Aorta (tissue), 5 donors: ENCODE measurements around the gene ELL2. TPM values are rescaled to one million over a fixed set of nuclear protein-coding genes. Genes with fewer than 3 reads are reported as not detected.

Experiments used
- ATAC-seq: fragments of 200-7000 bp; cut with Tn5 transposase; one replicate; pipeline ENCODE4 v1.9.1; 2022; ENCODE audit warnings: moderate library complexity; ENCODE audit not compliant: low FRiP score
- DNase-seq, 2 donors: peaks; one replicate each; pipeline ENCODE4 v3.0.0-alpha.2; 2020
- H3K27ac ChIP-seq, 2 donors: one replicate each; pipeline ENCODE4 v1.5.1; 2013; ENCODE audit warnings: low read length in 2 of 2, mild to moderate bottlenecking in 2 of 2, moderate library complexity in 2 of 2, control low read depth in 1 of 2, inconsistent platforms in 1 of 2, low read depth in 1 of 2
- H3K27me3 ChIP-seq, 2 donors: one replicate each; pipeline ENCODE4 v1.6.1; 2013; ENCODE audit warnings: control low read depth in 1 of 2, low read length in 1 of 2, mild to moderate bottlenecking in 1 of 2, moderate library complexity in 1 of 2; ENCODE audit not compliant: insufficient read depth in 2 of 2, control insufficient read depth in 1 of 2
- H3K36me3 ChIP-seq, 2 donors: one replicate each; pipeline ENCODE4 v1.6.1; 2013; ENCODE audit warnings: control low read depth in 1 of 2, low read length in 1 of 2, mild to moderate bottlenecking in 1 of 2; ENCODE audit not compliant: insufficient read depth in 2 of 2, control insufficient read depth in 1 of 2
- H3K4me1 ChIP-seq, 2 donors: one replicate each; pipeline ENCODE4 v1.6.1; 2013; ENCODE audit warnings: low read length in 2 of 2, control low read depth in 1 of 2, mild to moderate bottlenecking in 1 of 2, moderate library complexity in 1 of 2; ENCODE audit not compliant: insufficient read depth in 2 of 2, control insufficient read depth in 1 of 2
- H3K4me3 ChIP-seq, 2 donors: one replicate each; pipeline ENCODE4 v1.5.1; 2013; ENCODE audit warnings: low read length in 2 of 2, control low read depth in 1 of 2, mild to moderate bottlenecking in 1 of 2
- H3K9me3 ChIP-seq: one replicate; pipeline ENCODE4 v1.6.1; 2013; ENCODE audit warnings: mild to moderate bottlenecking, low read length; ENCODE audit not compliant: control insufficient read depth
- WGBS, 2 donors: extraction: QIAGEN DNeasy Blood & Tissue Kit; methylation state at CpG; one replicate each; pipeline ENCODE4 v1.1.7; 2013; 5-methylcytosine and 5-hydroxymethylcytosine counted together
- intact Hi-C, 2 donors: fragments of 100-400 bp; cut with DNase I; formaldehyde crosslinking; loops; one replicate each; pipeline versions ENCODE4 v1.14.2 to v1.15.0; 2022
- long read RNA-seq, 2 donors: library from polyadenylated mRNA; unstranded; transcript quantifications; one replicate each; pipeline ENCODE4 v2.0.0, GENCODE V29; 2020 to 2021
- polyA plus RNA-seq, 2 donors: library from polyadenylated mRNA; stranded (reverse); fragments of 200-250 nt; gene quantifications; one replicate each; pipeline ENCODE4 v1.2.3, GENCODE V29; 2013
- total RNA-seq, 2 donors: library from RNA; stranded (reverse); fragmentation: NEBNext Ultra II Directional; extraction: Animal tissue kit (Norgen Biotek cat#: 25700); gene quantifications; one replicate each; pipeline ENCODE4 v1.2.1, GENCODE V29; 2021
- donor health status: healthy with polysubstance abuse.
- donor health status: Bipolar disorder and iron deficiency.
- donor health status: DM: no; HTN: no; CAD: no.
- donor health status: DM: no; HTN: no; CAD: no.
- donor health status: DM: yes; HTN: yes; CAD: no.

Gene ELL2
- total RNA-seq (100 to 1,000 TPM; 107 to 207 TPM), polyA plus RNA-seq (10 to 100 TPM; 36.6 to 48.3 TPM)
- long read RNA-seq, donor 1, full-length matches to known transcripts: 3 of 72 reads
- long read RNA-seq, donor 1, partial matches to known transcripts: 36 of 72 reads
- long read RNA-seq, donor 1, other reads (novel, unspliced or antisense): 33 of 72 reads
- long read RNA-seq, donor 2, full-length matches to known transcripts: 5 of 38 reads
- long read RNA-seq, donor 2, partial matches to known transcripts: 6 of 38 reads
- long read RNA-seq, donor 2, other reads (novel, unspliced or antisense): 27 of 38 reads

GRCh38 chr5:95961617-95962474 is at the start of gene ELL2:
Gene ELL2 (minus strand): TSS chr5:95961851. CDS start chr5:95961721, 130 bp downstream.
- Histone ChIP-seq H3K27me3 (no peaks in the 10 kb centered on the region), H3K4me3 (peak within 1 kb of the TSS; percentile 79 to 86), H3K9me3 (no peaks in the 10 kb centered on the region), H3K27ac (peak within 1 kb of the TSS; percentile 94 to 96), H3K36me3 (no peaks in the 10 kb centered on the region), H3K4me1 (no peaks in the 10 kb centered on the region)
- ATAC-seq: peak; percentile 93
- DNase-seq: peak; percentile 99 to 100
- 0 to 1% methylated on average over 55 to 63 of the region's 63 CpGs for WGBS, 2 donors
- intact Hi-C loops: loop anchor here (2.0 to 10.0 kb wide), 7 partner anchors 55 to 285 kb away; no protein-coding TSS in a partner anchor

- Histone ChIP-seq H3K36me3 (no peaks in the 10 kb centered on the region), H3K9me3 (no peaks in the 10 kb centered on the region), H3K4me1 (no peaks in the 10 kb centered on the region), H3K27ac (no peak overlapping the region), H3K27me3 (no peaks in the 10 kb centered on the region), H3K4me3 (no peak overlapping the region)
- ATAC-seq (no peak), DNase-seq (no peak)
- intact Hi-C loops: no loop called here
- 98 to 99% methylated on average over 3 of the region's 3 CpGs for WGBS, 2 donors
Measured at GRCh38 chr5:96008987-96009647, 47.5 kb upstream of the ELL2 start.

GRCh38 chr5:96008487-96008886 is 46.8 kb upstream of the ELL2 start:
- no peaks in the 10 kb centered on the region for H3K27me3 ChIP-seq
- intact Hi-C loops: no loop called here
- ATAC-seq (no peak), DNase-seq (no peak)
- H3K27ac ChIP-seq: no peak overlapping the region
- H3K36me3 ChIP-seq: no peaks in the 10 kb centered on the region
- 17 to 25% methylated on average over 1 of the region's 1 CpG for WGBS, 2 donors
- H3K9me3 ChIP-seq: no peaks in the 10 kb centered on the region
- H3K4me1 ChIP-seq: no peaks in the 10 kb centered on the region
- H3K4me3 ChIP-seq: no peak overlapping the region

- no peak for ATAC-seq
- 62 to 70% methylated on average over 1 of the region's 1 CpG for WGBS, 2 donors
- intact Hi-C loops: no loop called here
- no peaks in the 10 kb centered on the region for H3K27me3 ChIP-seq
- DNase-seq: no peak
- no peaks in the 10 kb centered on the region for H3K4me1 ChIP-seq
- H3K4me3 ChIP-seq: no peak overlapping the region
- H3K36me3 ChIP-seq: no peaks in the 10 kb centered on the region
- no peak overlapping the region for H3K27ac ChIP-seq
- no peaks in the 10 kb centered on the region for H3K9me3 ChIP-seq
Measured at GRCh38 chr5:96007051-96007450, 45.4 kb upstream of the ELL2 start.

- DNase-seq: no peak
- Histone ChIP-seq H3K27me3 (no peaks in the 10 kb centered on the region), H3K4me1 (no peaks in the 10 kb centered on the region), H3K36me3 (no peaks in the 10 kb centered on the region), H3K9me3 (no peaks in the 10 kb centered on the region), H3K27ac (no peak overlapping the region), H3K4me3 (no peak overlapping the region)
- no peak for ATAC-seq
- intact Hi-C loops: no loop called here
- 95 to 98% methylated on average over 3 of the region's 3 CpGs for WGBS, 2 donors
Measured at GRCh38 chr5:96006291-96006690, 44.6 kb upstream of the ELL2 start.

GRCh38 chr5:96004754-96005153 is 43.1 kb upstream of the ELL2 start:
- Histone ChIP-seq H3K4me1 (no peaks in the 10 kb centered on the region), H3K9me3 (no peaks in the 10 kb centered on the region), H3K27ac (no peak overlapping the region), H3K36me3 (no peaks in the 10 kb centered on the region), H3K4me3 (no peak overlapping the region), H3K27me3 (no peaks in the 10 kb centered on the region)
- no peak for ATAC-seq
- intact Hi-C loops: no loop called here
- WGBS, 2 donors: 3 to 5% methylated on average over 1 of the region's 1 CpG
- no peak for DNase-seq

GRCh38 chr5:96004087-96004486 is 42.4 kb upstream of the ELL2 start:
- Histone ChIP-seq H3K27me3 (no peaks in the 10 kb centered on the region), H3K4me3 (no peak overlapping the region), H3K9me3 (no peaks in the 10 kb centered on the region), H3K36me3 (no peaks in the 10 kb centered on the region), H3K27ac (no peak overlapping the region), H3K4me1 (no peaks in the 10 kb centered on the region)
- ATAC-seq (no peak), DNase-seq (no peak)
- intact Hi-C loops: no loop called here

GRCh38 chr5:96001262-96001661 is 39.6 kb upstream of the ELL2 start:
- DNase-seq (no peak), ATAC-seq (no peak)
- intact Hi-C loops: no loop called here
- no peak overlapping the region for H3K27ac ChIP-seq
- H3K4me1 ChIP-seq: no peaks in the 10 kb centered on the region
- no peaks in the 10 kb centered on the region for H3K36me3 ChIP-seq
- no peak overlapping the region for H3K4me3 ChIP-seq
- no peaks in the 10 kb centered on the region for H3K27me3 ChIP-seq
- H3K9me3 ChIP-seq: no peaks in the 10 kb centered on the region
